CD14-positive monocyte (primary cell): ENCODE measurements around the gene TLK1. TPM values are rescaled to one million over a fixed set of nuclear protein-coding genes. Genes with fewer than 3 reads are reported as not detected.

Experiments used
- DNase-seq, 3 donors: peaks; one replicate each; pipeline ENCODE4 v3.0.0-alpha.2; 2011 to 2022
- H2AFZ ChIP-seq: 2 replicates; pipeline ENCODE4 v1.6.0; 2012; ENCODE audit warnings: mild to moderate bottlenecking, low read depth, low read length, inconsistent platforms; ENCODE audit not compliant: insufficient read depth, poor library complexity, severe bottlenecking
- H3K27ac ChIP-seq, 2 donors: 1 replicate in 1 of 2; 2 replicates in 1 of 2; pipeline ENCODE4 v1.5.1; 2012 to 2013; ENCODE audit warnings: low read length in 2 of 2, control low read depth in 1 of 2, inconsistent platforms in 1 of 2, low read depth in 1 of 2, mild to moderate bottlenecking in 1 of 2
- H3K27me3 ChIP-seq, 2 donors: one replicate each; pipeline versions ENCODE4 v1.6.0 to v1.6.1; 2011 to 2013; ENCODE audit warnings: low read length in 2 of 2; ENCODE audit not compliant: control insufficient read depth in 2 of 2, insufficient read depth in 2 of 2
- H3K36me3 ChIP-seq, 2 donors: replicated peaks in 1 of 2; 1 replicate in 1 of 2; 2 replicates in 1 of 2; pipeline versions ENCODE4 v1.5.1 to v1.6.1; 2012 to 2013; ENCODE audit warnings: low read length in 2 of 2, control low read depth in 1 of 2, inconsistent platforms in 1 of 2, mild to moderate bottlenecking in 1 of 2; ENCODE audit not compliant: insufficient read depth in 2 of 2, control insufficient read depth in 1 of 2
- H3K4me1 ChIP-seq, 2 donors: 1 replicate in 1 of 2; 2 replicates in 1 of 2; pipeline versions ENCODE4 v1.5.1 to v1.6.1; 2012 to 2013; ENCODE audit warnings: low read length in 2 of 2, control low read depth in 1 of 2, inconsistent platforms in 1 of 2, mild to moderate bottlenecking in 1 of 2, moderate library complexity in 1 of 2; ENCODE audit not compliant: insufficient read depth in 2 of 2, control insufficient read depth in 1 of 2
- H3K4me2 ChIP-seq: replicated peaks from 2 replicates; pipeline ENCODE3; 2012; ENCODE audit warnings: low read length, moderate library complexity, mild to moderate bottlenecking; ENCODE audit not compliant: poor library complexity, severe bottlenecking; ENCODE audit errors: extremely low read depth
- H3K4me3 ChIP-seq, 3 experiments: fragments of 200-600 bp in 1 of 3; sonication (generic) in 1 of 3; replicated peaks in 1 of 3; 1 replicate in 2 of 3; 2 replicates in 1 of 3; pipeline ENCODE4 v1.5.1; 2011 to 2013; ENCODE audit warnings: low read length in 3 of 3, mild to moderate bottlenecking in 3 of 3, control low read depth in 2 of 3, low read depth in 2 of 3, inconsistent platforms in 1 of 3, moderate library complexity in 1 of 3
- H3K79me2 ChIP-seq: 2 replicates; pipeline ENCODE4 v1.6.0; 2012; ENCODE audit warnings: mild to moderate bottlenecking, control low read depth, inconsistent platforms, low read length, moderate library complexity; ENCODE audit not compliant: insufficient read depth
- H3K9ac ChIP-seq: 2 replicates; pipeline ENCODE4 v1.6.0; 2017; ENCODE audit warnings: low read length, mild to moderate bottlenecking; ENCODE audit not compliant: insufficient read depth, poor library complexity, severe bottlenecking
- H3K9me3 ChIP-seq, 2 donors: replicated peaks in 1 of 2; 1 replicate in 1 of 2; 2 replicates in 1 of 2; pipeline versions ENCODE4 v1.5.1 to v1.6.1; 2012 to 2013; ENCODE audit warnings: low read length in 2 of 2, control low read depth in 1 of 2; ENCODE audit not compliant: control insufficient read depth in 1 of 2, insufficient read depth in 1 of 2
- H4K20me1 ChIP-seq: 2 replicates; pipeline ENCODE4 v1.6.0; 2012; ENCODE audit warnings: mild to moderate bottlenecking, low read length, control low read depth, moderate library complexity; ENCODE audit not compliant: insufficient read depth
- H3K27ac Mint-ChIP-seq, 7 donors: one replicate each; pipeline ENCODE4 v1.8.0; 2020; ENCODE audit warnings: mild to moderate bottlenecking in 7 of 7, mixed read lengths in 7 of 7, moderate library complexity in 6 of 7, inconsistent platforms in 2 of 7
- H3K27me3 Mint-ChIP-seq, 3 donors: one replicate each; pipeline ENCODE4 v1.8.0; 2021 to 2022; ENCODE audit warnings: low read depth in 3 of 3, mild to moderate bottlenecking in 3 of 3, mixed read lengths in 3 of 3, moderate library complexity in 3 of 3, inconsistent platforms in 1 of 3
- H3K36me3 Mint-ChIP-seq, 2 donors: one replicate each; pipeline ENCODE4 v1.8.0; 2020; ENCODE audit warnings: mixed read lengths in 2 of 2, inconsistent platforms in 1 of 2, mild to moderate bottlenecking in 1 of 2
- H3K4me1 Mint-ChIP-seq: one replicate; pipeline ENCODE4 v1.8.0; 2020; ENCODE audit warnings: mild to moderate bottlenecking, mixed read lengths
- H3K4me3 Mint-ChIP-seq, 2 donors: one replicate each; pipeline ENCODE4 v1.8.0; 2020; ENCODE audit warnings: mild to moderate bottlenecking in 2 of 2, mixed read lengths in 2 of 2, moderate library complexity in 1 of 2
- H3K9me3 Mint-ChIP-seq, 7 donors: one replicate each; pipeline ENCODE4 v1.8.0; 2020 to 2022; ENCODE audit warnings: mixed read lengths in 7 of 7, mild to moderate bottlenecking in 6 of 7, moderate library complexity in 6 of 7, inconsistent platforms in 2 of 7
- CTCF ChIP-seq: fragments of 200-600 bp; IDR thresholded peaks from one replicate; pipeline ENCODE4 v1.8.0; 2022; ENCODE audit warnings: antibody characterized with exemption, mild to moderate bottlenecking
- WGBS: methylation state at CpG from one replicate; pipeline ENCODE4 v1.1.5; 2013; ENCODE audit warnings: missing lambda C conversion rate; ENCODE audit not compliant: insufficient coverage; 5-methylcytosine and 5-hydroxymethylcytosine counted together
- intact Hi-C, 2 donors: fragments of 100-400 bp; cut with micrococcal nuclease; formaldehyde crosslinking; loops; one replicate each; pipeline versions ENCODE4 v1.15.0 to v1.15.1; 2023
- polyA plus RNA-seq, 3 donors: library from polyadenylated mRNA; depleted of rRNA in 1 of 3; unstranded in 2 of 3; stranded (reverse) in 1 of 3; fragments of 300-500 nt in 2 of 3; fragments of >200 nt in 1 of 3; fragmentation: Illumina TruSeq in 2 of 3; gene quantifications; 1 replicate in 2 of 3; 2 replicates in 1 of 3; pipeline ENCODE4 v1.2.3, GENCODE V29; 2012 to 2021

TLK1 gene
- polyA plus RNA-seq, 3 donors: 6.3 to 20.0 (median 8.6) TPM

GRCh38 chr2:171150694-171151285, 9.9 kb downstream of the TLK1 start:
- H3K79me2 ChIP-seq: peaks cover 96% of the 10 kb centered on the region
- Mint-ChIP-seq H3K36me3 (peaks cover 0 to 2% of the 10 kb centered on the region in 2 donors), H3K4me3 (no peak overlapping the region), H3K27ac (peak overlapping the region in 1 of 7 donors; percentile 30), H3K4me1 (peaks cover 57% of the 10 kb centered on the region), H3K9me3 (no peaks in the 10 kb centered on the region), H3K27me3 (peaks cover 0 to 2% (median 0%) of the 10 kb centered on the region in 3 donors)
- H3K9ac ChIP-seq: no peak overlapping the region
- H4K20me1 ChIP-seq: peaks cover 95% of the 10 kb centered on the region
- intact Hi-C loops: no loop called here
- no CpG with 5 or more reads among the region's 9 CpGs for WGBS
- no peak for DNase-seq
- no peaks in the 10 kb centered on the region for H3K36me3 ChIP-seq
- H3K4me1 ChIP-seq: peaks cover 24 to 33% of the 10 kb centered on the region in 2 donors
- no peaks in the 10 kb centered on the region for H3K9me3 ChIP-seq
- H3K4me3 ChIP-seq: no peak overlapping the region
- no peak overlapping the region for H3K27ac ChIP-seq
- no peaks in the 10 kb centered on the region for H3K27me3 ChIP-seq
- no peak overlapping the region for H3K4me2 ChIP-seq
- TF ChIP-seq CTCF: no peak
- H2AFZ ChIP-seq: no peak overlapping the region

GRCh38 chr2:171149986-171150693, 10.6 kb downstream of the TLK1 start:
- no peaks in the 10 kb centered on the region for H3K9me3 ChIP-seq
- H2AFZ ChIP-seq: no peak overlapping the region
- H3K79me2 ChIP-seq: peaks cover 96% of the 10 kb centered on the region
- Mint-ChIP-seq H3K9me3 (no peaks in the 10 kb centered on the region), H3K27me3 (peaks cover 0 to 2% (median 0%) of the 10 kb centered on the region in 3 donors), H3K27ac (peak overlapping the region in 2 of 7 donors; percentile 64 to 70), H3K36me3 (peaks cover 0 to 3% of the 10 kb centered on the region in 2 donors), H3K4me3 (no peak overlapping the region), H3K4me1 (peaks cover 58% of the 10 kb centered on the region)
- TF ChIP-seq CTCF: no peak
- peaks cover 96% of the 10 kb centered on the region for H4K20me1 ChIP-seq
- H3K27me3 ChIP-seq: no peaks in the 10 kb centered on the region
- no peak overlapping the region for H3K4me2 ChIP-seq
- intact Hi-C loops: no loop called here
- H3K27ac ChIP-seq: no peak overlapping the region
- no CpG with 5 or more reads among the region's 4 CpGs for WGBS
- no peak overlapping the region for H3K4me3 ChIP-seq
- no peak for DNase-seq
- H3K9ac ChIP-seq: no peak overlapping the region
- peaks cover 26 to 40% of the 10 kb centered on the region in 2 donors for H3K4me1 ChIP-seq
- H3K36me3 ChIP-seq: no peaks in the 10 kb centered on the region
